GM21390 (cell line): Measurements from ENCODE around the gene RALGAPA2.

ENCODE experiments used
- ATAC-seq: cut with Tn5 transposase; IDR thresholded peaks from one replicate; pipeline ENCODE4 v1.9.1; 2021; ENCODE audit not compliant: unreplicated experiment

The RALGAPA2 gene

GRCh38 chr20:20412750-20413149 is 299.7 kb downstream of the RALGAPA2 start:
- ATAC-seq, result no peak

DNA sequence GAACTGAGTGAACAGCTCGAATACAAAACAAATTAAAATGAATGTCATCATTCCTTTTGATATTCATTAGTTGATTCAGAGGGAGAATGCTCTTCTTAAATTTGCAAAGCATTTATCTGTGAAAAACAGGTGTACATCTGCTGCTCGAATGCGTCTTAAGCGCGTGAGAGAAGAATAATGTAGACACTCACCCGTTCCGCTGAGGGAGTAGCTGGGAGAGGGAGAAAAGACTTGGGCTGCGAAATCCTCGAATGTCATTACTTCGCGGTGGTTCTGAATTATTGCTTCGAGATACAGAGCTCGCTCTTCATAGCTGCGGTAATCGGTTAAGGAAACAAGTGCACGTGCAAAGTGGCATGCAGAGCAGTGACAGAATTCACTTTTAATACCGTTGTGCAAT is 300.6 kb downstream of the RALGAPA2 start:
- ATAC-seq, result no peak

GRCh38 chr20:20411402-20411801 is 301.0 kb downstream of the RALGAPA2 start:
- no peak for ATAC-seq

- no peak for ATAC-seq
These were observed 301.8 kb downstream of the RALGAPA2 start for GRCh38 chr20:20410678-20411077.

DNA sequence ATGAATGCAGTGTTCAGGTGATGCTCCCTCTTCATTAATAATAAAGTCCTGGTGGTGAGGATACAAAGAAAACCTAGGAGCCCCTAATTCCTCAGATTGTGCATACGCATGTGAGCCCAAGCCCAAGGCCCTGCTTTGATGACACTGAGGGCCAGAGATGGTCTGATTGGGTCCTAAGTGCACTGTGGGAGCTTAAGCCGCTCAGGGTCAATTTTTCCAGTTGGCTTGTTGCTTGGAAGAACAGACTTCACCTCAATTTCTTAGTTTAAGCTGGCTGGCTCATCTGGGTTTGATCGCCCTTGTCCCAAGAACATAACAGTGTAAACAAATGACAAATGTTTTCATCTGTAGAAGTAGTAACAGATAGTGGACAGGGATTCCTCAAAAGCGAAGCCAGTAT is 303.1 kb downstream of the RALGAPA2 start:
- no peak for ATAC-seq

DNA sequence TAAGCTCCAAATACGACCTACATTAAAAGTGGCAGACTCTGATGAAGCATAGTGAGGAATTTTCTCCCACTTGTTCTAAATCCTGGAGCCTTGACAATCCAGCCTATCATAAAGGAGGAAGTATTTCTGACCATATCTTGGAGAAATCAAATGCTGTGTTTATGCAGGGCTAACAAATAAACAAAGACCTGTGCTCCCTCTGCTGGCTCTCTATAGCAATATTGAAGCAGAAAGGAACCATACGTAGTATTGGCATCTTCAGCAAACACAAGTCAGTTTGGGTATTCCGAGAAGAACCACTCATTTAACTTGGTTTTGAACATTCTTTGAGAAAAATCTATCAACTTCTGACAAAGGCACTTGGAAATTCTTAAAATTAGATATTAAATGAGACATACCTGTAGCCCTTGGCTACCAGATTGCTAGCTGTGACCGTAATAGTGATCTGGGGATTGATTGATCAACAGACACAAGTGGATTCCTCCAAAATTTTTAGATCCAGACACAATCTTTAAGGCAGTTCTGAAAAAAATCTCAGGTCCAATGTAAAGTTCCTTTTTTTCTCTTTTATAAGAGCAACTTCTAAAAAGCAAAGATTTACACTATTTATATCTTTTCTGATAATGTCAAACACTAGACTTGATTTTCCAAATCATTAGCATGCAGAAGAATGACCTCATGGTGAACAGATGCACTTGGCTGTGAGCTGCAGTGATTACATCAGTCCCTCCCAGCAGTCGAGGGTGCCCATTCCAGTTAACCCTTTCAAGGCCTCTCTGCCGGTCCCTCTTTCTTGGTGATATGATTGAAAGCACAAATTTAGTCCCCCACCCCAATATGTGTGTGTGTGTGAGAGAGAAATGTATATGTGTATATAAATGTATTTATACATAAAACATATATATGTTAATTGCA is 304.3 kb downstream of the RALGAPA2 start:
- no peak for ATAC-seq

DNA sequence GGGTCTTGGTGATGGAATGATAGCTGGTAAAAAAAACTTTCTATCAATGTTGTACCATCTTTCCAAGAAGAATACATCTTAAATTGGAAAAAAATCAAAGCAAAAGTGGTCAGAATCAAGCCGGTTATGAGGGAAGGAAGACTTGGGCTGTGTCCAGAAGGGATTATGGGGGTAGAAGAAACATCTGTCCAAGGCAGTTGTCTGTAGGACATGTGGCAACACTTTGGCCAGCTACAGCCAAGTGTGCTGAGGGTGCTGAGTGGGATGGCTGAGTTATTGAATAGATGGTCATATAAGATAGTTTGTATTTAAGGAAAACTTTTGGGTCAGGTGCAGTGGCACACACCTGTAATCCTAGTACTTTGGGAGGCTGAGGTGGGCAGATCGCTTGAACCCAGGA is 306.1 kb downstream of the RALGAPA2 start:
- no peak for ATAC-seq

- ATAC-seq, result no peak
These were observed 306.8 kb downstream of the RALGAPA2 start for GRCh38 chr20:20405623-20406022.

DNA sequence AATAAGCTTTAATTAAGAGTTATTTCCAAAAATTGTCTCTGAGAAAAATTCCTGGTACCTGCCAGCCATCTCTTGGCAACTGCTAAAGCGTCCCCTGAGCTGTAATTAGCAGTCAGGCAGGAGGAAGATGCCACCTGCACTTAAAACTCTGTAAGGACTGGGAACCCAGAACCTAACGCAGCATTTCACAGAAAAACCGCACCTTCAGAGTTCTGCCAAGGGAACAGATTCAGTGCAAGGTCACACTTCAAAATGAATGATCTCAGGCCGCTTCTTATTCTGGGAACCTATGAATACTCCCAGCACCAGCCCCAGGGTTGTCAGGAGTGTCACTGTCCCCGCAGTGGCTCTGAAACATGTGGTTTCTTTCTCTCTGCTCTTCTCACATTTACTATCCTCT is 307.8 kb downstream of the RALGAPA2 start:
- ATAC-seq, result no peak

GRCh38 chr20:20401991-20402390 is 310.5 kb downstream of the RALGAPA2 start:
- ATAC-seq, result no peak

DNA sequence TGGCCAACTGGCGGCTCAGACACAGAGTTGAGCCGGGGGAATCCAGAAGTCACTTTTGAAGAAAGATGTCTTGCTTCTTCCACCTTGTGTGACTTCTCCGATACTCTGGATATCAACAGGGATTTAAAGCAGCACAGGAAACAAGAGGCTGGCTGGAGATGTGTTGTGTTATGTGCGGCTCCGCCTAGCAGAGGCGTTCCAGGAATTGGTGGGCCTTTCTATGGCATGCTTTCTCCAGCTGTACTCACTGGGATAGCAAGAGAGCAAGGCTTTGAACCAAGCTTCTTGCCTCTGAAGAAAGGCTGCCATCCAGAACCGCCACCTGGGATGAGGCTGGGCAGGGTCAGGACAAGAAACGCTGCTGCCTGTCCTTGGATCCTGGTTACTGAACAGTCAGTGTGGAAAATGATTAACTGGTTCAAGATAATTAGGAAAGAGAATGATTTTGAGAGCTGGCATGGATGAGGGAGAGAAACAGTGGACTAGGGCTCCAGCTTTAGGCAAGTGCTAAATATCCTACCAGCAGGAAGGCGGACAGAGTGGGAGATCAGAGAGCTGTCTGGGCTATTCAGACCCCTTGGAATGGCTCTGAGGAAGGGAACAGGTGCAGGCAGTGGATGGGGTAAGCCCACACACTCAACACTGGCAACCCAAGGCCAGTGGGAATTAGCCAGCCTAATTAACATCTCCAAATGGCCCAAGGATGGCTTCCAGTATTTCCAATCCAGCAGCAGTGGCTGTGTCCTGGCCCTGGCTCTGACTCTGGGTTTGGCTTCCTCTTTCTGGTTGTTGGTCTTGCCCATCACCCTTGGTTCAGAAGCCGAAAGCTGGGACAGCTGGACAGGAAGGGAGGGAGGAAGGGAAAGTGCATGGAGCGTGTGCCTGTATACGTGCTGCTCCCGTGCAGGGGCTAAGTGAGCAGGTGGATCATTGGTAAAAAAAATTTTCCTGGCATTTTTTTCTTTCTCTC is 312.6 kb downstream of the RALGAPA2 start:
- no peak for ATAC-seq

- ATAC-seq, result no peak
These were observed 314.3 kb downstream of the RALGAPA2 start for GRCh38 chr20:20398123-20398522.

- ATAC-seq, result no peak
These were observed 315.6 kb downstream of the RALGAPA2 start for GRCh38 chr20:20396794-20397193.

DNA sequence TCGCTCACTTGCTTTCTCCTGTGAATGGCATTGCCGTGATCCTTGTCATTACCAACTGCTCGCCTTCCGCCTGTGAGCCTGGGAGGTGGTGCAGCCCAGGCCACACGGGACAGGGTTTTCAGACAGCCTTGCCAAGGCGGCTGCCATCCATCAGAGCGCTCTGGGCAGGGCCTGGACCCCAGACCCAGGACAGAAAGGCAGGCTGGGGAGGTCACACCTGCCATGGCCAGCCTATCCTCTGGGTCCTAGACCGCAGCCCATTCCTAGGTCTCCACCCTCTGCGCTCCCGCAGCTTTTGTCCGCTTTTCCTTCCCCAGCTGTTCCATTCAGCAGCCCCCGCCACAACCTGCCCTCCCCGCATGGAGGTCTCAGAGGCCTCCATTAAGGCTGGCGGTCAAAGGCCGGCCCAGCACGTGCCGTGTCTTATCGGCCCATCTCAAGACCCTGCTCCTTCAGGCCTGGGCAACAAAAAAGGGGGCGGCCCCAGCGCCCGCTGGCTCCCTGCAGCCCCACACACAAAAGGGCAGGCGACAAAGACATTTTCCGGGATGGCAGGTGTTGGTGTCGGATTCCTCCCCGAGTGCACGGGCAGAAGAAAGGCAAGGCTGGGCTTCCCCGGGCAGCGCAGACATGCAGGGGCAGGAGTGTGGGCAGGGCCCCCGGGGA is 316.4 kb downstream of the RALGAPA2 start:
- ATAC-seq, result no peak

DNA sequence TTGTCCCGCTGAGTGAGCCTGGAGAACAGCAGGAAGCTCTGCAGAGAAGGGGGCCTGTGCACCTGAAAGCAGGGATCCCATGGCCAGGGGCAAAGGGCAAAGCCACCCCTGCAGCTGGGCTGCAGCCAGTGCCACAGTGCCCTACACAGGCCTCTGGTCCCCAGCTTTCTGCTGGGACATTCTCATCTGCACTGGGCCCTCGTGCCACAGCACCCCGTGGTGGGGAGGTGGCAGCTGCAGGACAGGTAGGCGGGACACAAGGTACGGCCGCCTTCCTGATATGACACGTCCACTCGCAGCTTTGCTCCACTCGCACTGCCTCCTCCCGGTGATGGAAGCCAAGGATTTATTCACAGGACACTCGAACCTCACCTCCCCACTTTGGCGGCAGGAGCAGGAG is 317.4 kb downstream of the RALGAPA2 start:
- ATAC-seq, result no peak

- ATAC-seq, result no peak
These were observed 319.0 kb downstream of the RALGAPA2 start for GRCh38 chr20:20393207-20394120.

DNA sequence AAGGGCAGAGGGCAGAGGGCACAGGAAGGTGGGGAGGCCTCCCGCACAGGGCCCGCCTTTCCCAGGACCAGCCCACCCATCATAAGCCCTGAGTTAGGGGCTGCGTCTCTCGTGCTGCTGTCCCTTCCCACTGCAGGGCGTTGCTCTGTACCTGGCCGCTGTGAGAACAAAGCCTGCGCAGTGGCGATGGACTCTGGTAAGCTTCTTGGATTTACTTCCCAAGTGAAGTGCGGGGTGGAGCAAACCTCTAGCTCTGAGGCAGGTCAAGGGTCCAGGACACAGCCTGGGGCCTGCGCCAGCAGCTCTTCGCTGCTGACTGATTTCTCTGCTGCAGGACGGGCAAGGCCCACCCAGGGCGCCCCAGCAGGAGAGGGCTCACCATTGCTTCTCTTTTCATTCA is 320.7 kb downstream of the RALGAPA2 start:
- ATAC-seq, result no peak

GRCh38 chr20:20391115-20391514 is 321.3 kb downstream of the RALGAPA2 start:
- no peak for ATAC-seq

DNA sequence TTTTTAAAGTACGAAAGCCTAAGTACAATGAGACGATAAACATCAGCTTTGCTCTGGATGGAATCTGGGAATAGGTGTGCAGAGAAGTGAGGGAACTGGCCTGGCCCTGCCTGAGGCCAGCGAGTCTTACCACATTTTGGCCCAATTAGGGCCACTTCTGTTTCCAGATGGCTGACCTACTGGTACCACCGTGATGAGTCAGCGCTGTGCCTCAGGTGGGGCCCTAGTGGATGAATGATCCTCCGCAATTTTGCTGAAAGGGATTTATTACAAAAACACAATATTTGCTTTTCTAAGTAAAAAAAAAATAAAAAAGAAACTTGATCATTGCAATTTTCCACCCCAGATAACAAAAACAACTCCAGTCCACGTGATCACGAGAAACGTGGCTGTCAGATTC is 322.1 kb downstream of the RALGAPA2 start:
- no peak for ATAC-seq

GRCh38 chr20:20386192-20386591 is 326.3 kb downstream of the RALGAPA2 start:
- ATAC-seq, result no peak
